ENCODE data around the gene SND1.

SND1 gene

GRCh38 chr7:127730658-127731276 is 78.8 kb downstream of the SND1 start:
- in situ Hi-C loops (cut with MboI; ENCODE audit: low pct_unique_long_range_greater_than_20kb, low sequenced_read_pairs, unreplicated experiment): no loop called here
- TF ChIP-seq CTCF (IDR thresholded peaks at IDR 0.05; ENCODE audit: extremely low read depth, insufficient read depth, missing control alignments): no peak
- DNase-seq (ENCODE audit: low spot score): no peak

GRCh38 chr7:127731431-127732080 is 79.6 kb downstream of the SND1 start:
- in situ Hi-C loops (cut with MboI; ENCODE audit: low pct_unique_long_range_greater_than_20kb, low sequenced_read_pairs, unreplicated experiment): no loop called here
- TF ChIP-seq CTCF (IDR thresholded peaks at IDR 0.05; ENCODE audit: extremely low read depth, insufficient read depth, missing control alignments): no peak
- no peak for DNase-seq (ENCODE audit: low spot score)

- in situ Hi-C loops (cut with MboI; ENCODE audit: low pct_unique_long_range_greater_than_20kb, low sequenced_read_pairs, unreplicated experiment): no loop called here
- no peak for TF ChIP-seq CTCF (IDR thresholded peaks at IDR 0.05; ENCODE audit: extremely low read depth, insufficient read depth, missing control alignments)
- no peak for DNase-seq (ENCODE audit: low spot score)
Observed at GRCh38 chr7:127732306-127732705, 80.3 kb downstream of the SND1 start.

GRCh38 chr7:127733986-127734385 is 82.0 kb downstream of the SND1 start:
- in situ Hi-C loops (cut with MboI; ENCODE audit: low pct_unique_long_range_greater_than_20kb, low sequenced_read_pairs, unreplicated experiment): no loop called here
- no peak for TF ChIP-seq CTCF (IDR thresholded peaks at IDR 0.05; ENCODE audit: extremely low read depth, insufficient read depth, missing control alignments)
- no peak for DNase-seq (ENCODE audit: low spot score)

GRCh38 chr7:127736511-127736910 is 84.5 kb downstream of the SND1 start:
- in situ Hi-C loops (cut with MboI; ENCODE audit: low pct_unique_long_range_greater_than_20kb, low sequenced_read_pairs, unreplicated experiment): no loop called here
- no peak for DNase-seq (ENCODE audit: low spot score)
- no peak for TF ChIP-seq CTCF (IDR thresholded peaks at IDR 0.05; ENCODE audit: extremely low read depth, insufficient read depth, missing control alignments)

- TF ChIP-seq CTCF (IDR thresholded peaks at IDR 0.05; ENCODE audit: extremely low read depth, insufficient read depth, missing control alignments): no peak
Observed at GRCh38 chr7:127738859-127739258, 86.9 kb downstream of the SND1 start.

More at GRCh38 chr7:127738859-127739258, 86.9 kb downstream of the SND1 start:
- no peak for DNase-seq (ENCODE audit: low spot score)
- in situ Hi-C loops (cut with MboI; ENCODE audit: low pct_unique_long_range_greater_than_20kb, low sequenced_read_pairs, unreplicated experiment): no loop called here
